Subcutaneous adipose tissue (tissue), 4 donors: ENCODE data around the gene IGFBP7. TPM values are rescaled to one million over a fixed set of nuclear protein-coding genes. Genes with fewer than 3 reads are reported as not detected.

Source experiments
- CTCF ChIP-seq: fragments of 450-650 bp; IDR thresholded peaks from one replicate; pipeline ENCODE4 v1.5.1; 2016; ENCODE audit warnings: low read depth, mild to moderate bottlenecking, control low read depth, antibody characterized with exemption, moderate library complexity
- total RNA-seq, 4 donors: library from RNA; depleted of rRNA; stranded (reverse); fragments of >200 nt; gene quantifications; one replicate each; pipeline ENCODE4 v1.1.0, GENCODE V29; 2016

IGFBP7 gene
- total RNA-seq, 4 donors from 2014 or later: 297 to 713 (median 515) TPM

- TF ChIP-seq CTCF: no peak
These were observed 24.0 kb downstream of the IGFBP7 start for GRCh38 chr4:57086031-57086723.

GRCh38 chr4:57085278-57085677 is 24.9 kb downstream of the IGFBP7 start:
- no peak for TF ChIP-seq CTCF

GRCh38 chr4:57084360-57084759 is 25.8 kb downstream of the IGFBP7 start:
- TF ChIP-seq CTCF: no peak

- TF ChIP-seq CTCF: no peak
These were observed 27.1 kb downstream of the IGFBP7 start for GRCh38 chr4:57083090-57083489.

GRCh38 chr4:57081651-57082621 is 28.2 kb downstream of the IGFBP7 start:
- TF ChIP-seq CTCF: no peak

GRCh38 chr4:57080781-57081650 is 29.2 kb downstream of the IGFBP7 start:
- no peak for TF ChIP-seq CTCF
